ENCODE data around the gene CENPX.

Gene CENPX

GRCh38 chr17:81976332-81977210 is 46.1 kb downstream of the CENPX start:
- no peak for DNase-seq

GRCh38 chr17:81973432-81973831 is 49.2 kb downstream of the CENPX start:
- DNase-seq = no peak

- no peak for DNase-seq
Observed at GRCh38 chr17:81968850-81969812, 53.5 kb downstream of the CENPX start.
